ENCODE measurements around the gene C16orf96. TPM values are rescaled to one million over a fixed set of nuclear protein-coding genes. Genes with fewer than 3 reads are reported as not detected.

The C16orf96 gene
- total and polyA plus RNA-seq, 9 donors: 0.29 to 0.91 (median 0.53) TPM

DNA sequence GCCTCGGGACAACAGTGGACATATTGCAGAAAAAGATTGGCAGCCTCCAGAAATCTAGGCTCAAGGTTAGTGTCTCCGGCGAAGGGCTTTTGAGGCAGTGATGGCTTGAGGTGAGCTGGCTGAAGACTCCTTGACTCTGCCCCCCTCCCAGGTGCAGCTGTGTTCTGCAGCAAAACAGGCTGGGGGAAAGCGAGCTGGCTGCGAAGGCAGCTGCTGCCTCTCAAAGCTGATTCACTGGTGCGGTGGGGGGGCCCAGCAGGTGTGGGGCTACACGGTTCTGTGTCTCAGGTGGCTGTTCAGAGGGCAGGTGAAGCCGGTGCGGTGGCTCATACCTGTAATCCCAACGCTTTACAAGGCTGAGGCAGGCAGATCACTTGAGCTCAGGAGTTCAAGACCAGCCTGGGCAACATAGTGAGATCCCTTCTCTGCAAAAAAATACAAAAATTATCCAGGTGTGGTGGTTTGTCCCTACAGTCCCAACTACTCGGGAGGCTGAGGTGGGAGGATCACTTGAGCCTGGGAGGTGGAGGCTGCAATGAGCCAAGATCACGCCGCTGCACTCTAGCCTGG, 22.9 kb downstream of the C16orf96 start:
- Histone ChIP-seq H3K9me3 (replicated peaks; ENCODE audit: control insufficient read depth, low read depth, low read length) (no peaks in the 10 kb centered on the region), H3K27me3 (ENCODE audit: control insufficient read depth, insufficient read depth, low read length) (no peaks in the 10 kb centered on the region), H3K4me3 (ENCODE audit: low read length) (no peak overlapping the region), H3K27ac (ENCODE audit: low read length) (no peak overlapping the region), H3K4me1 (ENCODE audit: control insufficient read depth, insufficient read depth, low read length) (no peaks in the 10 kb centered on the region), H3K36me3 (ENCODE audit: control insufficient read depth, insufficient read depth, low read length) (no peaks in the 10 kb centered on the region)
- WGBS (ENCODE audit: insufficient coverage): 78% methylated on average over 7 of the region's 13 CpGs
- DNase-seq: no peak

DNA sequence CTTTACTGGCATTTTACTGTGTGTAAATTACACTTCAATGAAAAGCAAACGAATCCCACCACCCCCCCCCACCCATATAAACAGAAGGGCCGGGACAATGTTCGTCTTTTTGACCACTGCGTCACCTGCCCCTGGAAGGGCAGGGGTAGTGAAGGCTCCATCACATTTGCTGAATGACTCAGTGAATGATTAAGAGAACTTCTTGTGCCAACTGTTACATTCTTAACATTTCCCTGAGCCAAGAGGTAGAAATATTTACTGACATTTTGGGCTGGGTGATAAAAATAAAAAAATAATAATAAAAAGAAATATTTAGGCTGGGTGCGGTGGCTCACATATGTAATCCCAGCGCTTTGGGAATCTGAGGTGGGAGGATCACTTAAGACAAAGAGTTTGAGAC, 24.1 kb downstream of the C16orf96 start:
- DNase-seq: no peak
- Histone ChIP-seq H3K4me3 (ENCODE audit: low read length) (no peak overlapping the region), H3K27ac (ENCODE audit: low read length) (no peak overlapping the region), H3K27me3 (ENCODE audit: control insufficient read depth, insufficient read depth, low read length) (no peaks in the 10 kb centered on the region), H3K36me3 (ENCODE audit: control insufficient read depth, insufficient read depth, low read length) (no peaks in the 10 kb centered on the region), H3K9me3 (replicated peaks; ENCODE audit: control insufficient read depth, low read depth, low read length) (no peaks in the 10 kb centered on the region), H3K4me1 (ENCODE audit: control insufficient read depth, insufficient read depth, low read length) (no peaks in the 10 kb centered on the region)
- WGBS (ENCODE audit: insufficient coverage): no CpG with 5 or more reads among the region's 6 CpGs

DNA sequence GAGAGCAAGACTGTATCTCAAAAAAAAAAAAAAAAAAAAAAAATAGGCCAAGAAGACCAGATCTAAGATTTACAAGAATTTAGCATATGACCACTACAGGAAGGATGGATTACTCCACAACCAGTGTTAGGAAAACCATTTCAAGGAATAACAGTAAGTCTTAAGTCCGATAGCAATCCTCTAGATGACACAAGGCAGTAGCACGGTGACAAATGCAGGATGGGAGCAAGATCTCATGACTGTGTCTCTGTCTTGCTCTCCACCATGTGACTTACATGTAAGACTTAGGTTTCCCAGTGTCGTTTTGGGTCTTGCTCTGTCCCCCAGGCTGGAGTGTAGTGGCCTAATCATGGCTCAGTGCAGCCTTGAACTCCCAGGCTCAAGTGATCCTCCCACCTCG, 27.8 kb downstream of the C16orf96 start:
- Histone ChIP-seq H3K4me3 (ENCODE audit: low read length) (no peak overlapping the region), H3K36me3 (ENCODE audit: control insufficient read depth, insufficient read depth, low read length) (no peaks in the 10 kb centered on the region)
- 87% methylated on average over 2 of the region's 4 CpGs for WGBS (ENCODE audit: insufficient coverage)

DNA sequence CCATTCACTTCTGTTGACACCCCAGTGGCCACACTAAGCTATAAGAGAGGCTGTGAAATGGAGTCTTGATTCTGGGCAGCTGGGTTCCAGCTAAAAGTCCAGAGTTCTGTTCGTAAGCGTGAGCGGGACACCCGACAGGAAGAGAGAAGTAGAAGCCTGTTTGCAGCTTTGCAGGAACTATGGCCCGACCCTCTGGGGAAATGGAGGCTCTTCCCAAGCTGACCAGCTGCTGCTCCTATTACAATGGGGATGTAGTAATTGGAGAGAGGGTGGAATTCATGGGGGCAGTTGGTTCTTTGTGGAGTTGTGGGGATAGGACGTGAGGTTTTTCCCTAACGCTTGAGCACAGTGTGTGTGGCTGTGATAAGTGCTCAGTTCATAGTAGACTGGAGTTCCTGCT, 30.2 kb downstream of the C16orf96 start:
- Histone ChIP-seq H3K4me3 (ENCODE audit: low read length) (no peak overlapping the region), H3K27ac (ENCODE audit: low read length) (no peak overlapping the region), H3K4me1 (ENCODE audit: control insufficient read depth, insufficient read depth, low read length) (no peaks in the 10 kb centered on the region), H3K27me3 (ENCODE audit: control insufficient read depth, insufficient read depth, low read length) (no peaks in the 10 kb centered on the region), H3K36me3 (ENCODE audit: control insufficient read depth, insufficient read depth, low read length) (no peaks in the 10 kb centered on the region), H3K9me3 (replicated peaks; ENCODE audit: control insufficient read depth, low read depth, low read length) (peaks cover 7% of the 10 kb centered on the region)
- DNase-seq: peak; percentile 65
- WGBS (ENCODE audit: insufficient coverage): 32% methylated on average over 7 of the region's 7 CpGs

More for the DNA sequence above, 27.8 kb downstream of the C16orf96 start:
- Histone ChIP-seq H3K27me3 (ENCODE audit: control insufficient read depth, insufficient read depth, low read length) (no peaks in the 10 kb centered on the region), H3K9me3 (replicated peaks; ENCODE audit: control insufficient read depth, low read depth, low read length) (peaks cover 7% of the 10 kb centered on the region), H3K27ac (ENCODE audit: low read length) (no peak overlapping the region), H3K4me1 (ENCODE audit: control insufficient read depth, insufficient read depth, low read length) (no peaks in the 10 kb centered on the region)
- DNase-seq: no peak

DNA sequence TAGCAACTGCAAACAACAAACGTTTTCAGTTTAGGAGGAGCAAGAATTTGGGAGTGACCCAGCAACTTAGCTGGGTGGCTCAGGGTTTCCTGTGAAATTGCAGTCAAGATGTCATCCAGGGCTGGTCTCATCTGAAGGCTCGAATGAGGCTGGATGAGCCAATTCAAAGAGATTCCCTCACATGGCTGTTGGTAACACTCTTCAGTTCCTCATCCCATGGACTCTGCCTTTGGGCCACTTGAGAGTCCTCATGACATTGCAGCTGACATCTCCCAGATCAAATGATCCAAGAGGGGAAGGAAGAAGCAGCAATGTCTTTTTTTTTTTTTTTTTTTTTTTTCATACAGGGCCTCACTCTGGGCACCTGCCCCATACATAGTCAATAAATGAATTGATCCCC, 32.2 kb downstream of the C16orf96 start:
- H3K4me1 ChIP-seq (ENCODE audit: control insufficient read depth, insufficient read depth, low read length): peaks cover 8% of the 10 kb centered on the region
- WGBS (ENCODE audit: insufficient coverage): 89% methylated on average over 1 of the region's 2 CpGs
- peaks cover 7% of the 10 kb centered on the region for H3K9me3 ChIP-seq (replicated peaks; ENCODE audit: control insufficient read depth, low read depth, low read length)
- no peak overlapping the region for H3K27ac ChIP-seq (ENCODE audit: low read length)
- no peak for DNase-seq
- H3K4me3 ChIP-seq (ENCODE audit: low read length): no peak overlapping the region
- H3K27me3 ChIP-seq (ENCODE audit: control insufficient read depth, insufficient read depth, low read length): no peaks in the 10 kb centered on the region
- H3K36me3 ChIP-seq (ENCODE audit: control insufficient read depth, insufficient read depth, low read length): no peaks in the 10 kb centered on the region

DNA sequence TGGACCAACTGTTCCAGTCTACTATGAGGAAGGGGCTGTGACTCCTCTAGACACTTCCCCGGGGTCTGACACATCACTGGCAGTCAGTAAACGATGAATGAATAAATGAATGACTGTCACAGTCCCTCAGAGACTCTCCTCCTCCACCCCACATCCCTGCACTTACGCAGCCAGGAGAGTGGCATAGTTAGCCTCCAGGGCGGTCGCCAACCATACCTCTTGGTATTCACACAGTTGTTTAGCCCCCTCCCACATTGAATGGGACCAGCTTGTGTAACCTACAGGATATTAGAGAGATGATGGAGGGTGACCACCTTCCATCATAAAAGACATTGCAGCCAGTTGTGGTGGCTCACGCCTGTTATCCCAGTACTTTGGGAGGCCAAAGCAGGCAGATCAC, 32.8 kb downstream of the C16orf96 start:
- H3K36me3 ChIP-seq (ENCODE audit: control insufficient read depth, insufficient read depth, low read length): no peaks in the 10 kb centered on the region
- peaks cover 7% of the 10 kb centered on the region for H3K9me3 ChIP-seq (replicated peaks; ENCODE audit: control insufficient read depth, low read depth, low read length)
- no peak overlapping the region for H3K4me3 ChIP-seq (ENCODE audit: low read length)
- no peak for DNase-seq
- 100% methylated on average over 1 of the region's 6 CpGs for WGBS (ENCODE audit: insufficient coverage)
- H3K4me1 ChIP-seq (ENCODE audit: control insufficient read depth, insufficient read depth, low read length): peaks cover 12% of the 10 kb centered on the region
- no peak overlapping the region for H3K27ac ChIP-seq (ENCODE audit: low read length)
- H3K27me3 ChIP-seq (ENCODE audit: control insufficient read depth, insufficient read depth, low read length): no peaks in the 10 kb centered on the region

DNA sequence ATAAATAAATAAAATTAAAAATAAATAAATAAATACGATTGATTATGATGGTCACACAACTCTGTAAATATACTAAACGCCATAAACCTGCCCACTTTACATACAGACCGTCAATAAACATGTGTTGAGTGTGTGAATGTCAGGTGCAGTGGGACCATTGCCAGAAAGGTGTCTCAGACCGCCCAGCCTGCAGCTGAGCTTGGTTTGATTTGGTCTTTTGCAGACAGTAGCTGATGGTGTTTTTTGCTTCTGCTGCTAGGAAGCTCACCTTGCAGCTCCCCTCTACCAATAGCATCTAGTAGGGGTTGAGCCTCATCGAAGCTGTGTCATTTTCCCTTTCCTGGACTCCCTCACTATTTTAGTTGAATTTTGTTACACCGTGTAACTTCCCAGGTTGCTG, 35.1 kb downstream of the C16orf96 start:
- Histone ChIP-seq H3K4me3 (ENCODE audit: low read length) (no peak overlapping the region), H3K36me3 (ENCODE audit: control insufficient read depth, insufficient read depth, low read length) (no peaks in the 10 kb centered on the region), H3K9me3 (replicated peaks; ENCODE audit: control insufficient read depth, low read depth, low read length) (peaks cover 7% of the 10 kb centered on the region), H3K4me1 (ENCODE audit: control insufficient read depth, insufficient read depth, low read length) (peaks cover 12% of the 10 kb centered on the region), H3K27ac (ENCODE audit: low read length) (no peak overlapping the region), H3K27me3 (ENCODE audit: control insufficient read depth, insufficient read depth, low read length) (no peaks in the 10 kb centered on the region)
- no CpG with 5 or more reads among the region's 6 CpGs for WGBS (ENCODE audit: insufficient coverage)
- no peak for DNase-seq

DNA sequence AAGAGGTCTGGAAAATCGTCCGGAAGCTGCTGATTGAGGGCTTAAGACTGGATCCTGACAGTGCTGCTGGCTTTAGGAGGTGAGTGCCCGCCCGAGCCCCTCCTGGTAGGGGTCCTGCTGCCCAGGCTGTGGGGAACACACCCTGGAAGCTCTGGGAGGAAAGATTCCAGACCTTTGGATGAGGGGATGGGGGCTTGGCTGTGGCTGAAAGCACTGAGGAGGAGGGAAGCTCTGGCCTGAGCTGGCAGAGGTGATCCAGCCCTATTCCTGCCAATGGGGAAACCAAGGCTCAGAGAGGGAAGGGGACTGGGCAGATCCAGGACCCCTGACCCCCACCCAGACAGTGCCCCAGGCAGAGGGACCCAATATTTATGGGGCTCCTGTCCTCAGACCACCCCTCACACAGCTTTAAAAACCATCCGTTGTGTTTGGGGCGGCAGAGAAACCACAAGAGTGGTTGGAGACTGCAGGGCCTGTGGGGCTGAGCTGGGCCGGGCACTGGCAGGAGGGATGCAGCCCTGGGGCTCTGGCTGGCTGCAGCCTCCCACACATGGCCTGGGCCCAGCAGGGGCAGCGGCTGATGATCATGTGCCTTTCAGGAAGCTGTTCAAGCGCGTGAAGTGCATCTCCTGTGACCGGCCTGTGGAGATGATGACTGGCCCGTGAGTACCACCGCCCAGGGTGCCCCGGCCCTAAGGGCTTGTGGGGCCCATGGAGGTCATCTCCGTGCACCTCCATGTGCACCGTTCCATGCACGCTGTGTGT, 35.7 kb downstream of the C16orf96 start:
- no peak overlapping the region for H3K27ac ChIP-seq (ENCODE audit: low read length)
- DNase-seq: no peak
- no peaks in the 10 kb centered on the region for H3K36me3 ChIP-seq (ENCODE audit: control insufficient read depth, insufficient read depth, low read length)
- H3K4me1 ChIP-seq (ENCODE audit: control insufficient read depth, insufficient read depth, low read length): peaks cover 12% of the 10 kb centered on the region
- no peaks in the 10 kb centered on the region for H3K27me3 ChIP-seq (ENCODE audit: control insufficient read depth, insufficient read depth, low read length)
- H3K9me3 ChIP-seq (replicated peaks; ENCODE audit: control insufficient read depth, low read depth, low read length): peaks cover 7% of the 10 kb centered on the region
- no peak overlapping the region for H3K4me3 ChIP-seq (ENCODE audit: low read length)
- WGBS (ENCODE audit: insufficient coverage): 85% methylated on average over 14 of the region's 17 CpGs

DNA sequence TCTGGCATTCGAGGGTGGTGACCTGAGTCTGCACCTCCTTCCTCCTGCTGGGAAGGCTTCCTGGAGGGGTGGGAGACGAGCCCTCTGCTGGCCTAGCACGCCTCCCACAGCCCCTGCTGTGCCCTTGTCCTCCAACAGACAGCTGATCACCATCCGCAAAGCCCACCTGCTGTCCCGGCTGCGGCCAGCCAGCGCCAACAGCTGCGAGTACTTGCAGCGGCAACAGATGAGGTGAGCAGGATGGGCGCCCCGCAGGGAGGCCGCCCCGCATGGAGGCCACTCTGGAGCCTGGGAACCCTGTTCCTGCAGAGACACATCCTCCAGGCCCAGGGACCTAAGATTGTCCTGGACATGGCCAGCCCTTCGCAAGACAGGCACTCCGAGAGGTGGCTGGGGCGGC, 36.9 kb downstream of the C16orf96 start:
- Histone ChIP-seq H3K4me3 (ENCODE audit: low read length) (no peak overlapping the region), H3K4me1 (ENCODE audit: control insufficient read depth, insufficient read depth, low read length) (peaks cover 12% of the 10 kb centered on the region), H3K36me3 (ENCODE audit: control insufficient read depth, insufficient read depth, low read length) (no peaks in the 10 kb centered on the region), H3K9me3 (replicated peaks; ENCODE audit: control insufficient read depth, low read depth, low read length) (peaks cover 4% of the 10 kb centered on the region), H3K27me3 (ENCODE audit: control insufficient read depth, insufficient read depth, low read length) (peaks cover 4% of the 10 kb centered on the region), H3K27ac (ENCODE audit: low read length) (no peak overlapping the region)
- WGBS (ENCODE audit: insufficient coverage): 21% methylated on average over 12 of the region's 16 CpGs
- peak; percentile 65 for DNase-seq

DNA sequence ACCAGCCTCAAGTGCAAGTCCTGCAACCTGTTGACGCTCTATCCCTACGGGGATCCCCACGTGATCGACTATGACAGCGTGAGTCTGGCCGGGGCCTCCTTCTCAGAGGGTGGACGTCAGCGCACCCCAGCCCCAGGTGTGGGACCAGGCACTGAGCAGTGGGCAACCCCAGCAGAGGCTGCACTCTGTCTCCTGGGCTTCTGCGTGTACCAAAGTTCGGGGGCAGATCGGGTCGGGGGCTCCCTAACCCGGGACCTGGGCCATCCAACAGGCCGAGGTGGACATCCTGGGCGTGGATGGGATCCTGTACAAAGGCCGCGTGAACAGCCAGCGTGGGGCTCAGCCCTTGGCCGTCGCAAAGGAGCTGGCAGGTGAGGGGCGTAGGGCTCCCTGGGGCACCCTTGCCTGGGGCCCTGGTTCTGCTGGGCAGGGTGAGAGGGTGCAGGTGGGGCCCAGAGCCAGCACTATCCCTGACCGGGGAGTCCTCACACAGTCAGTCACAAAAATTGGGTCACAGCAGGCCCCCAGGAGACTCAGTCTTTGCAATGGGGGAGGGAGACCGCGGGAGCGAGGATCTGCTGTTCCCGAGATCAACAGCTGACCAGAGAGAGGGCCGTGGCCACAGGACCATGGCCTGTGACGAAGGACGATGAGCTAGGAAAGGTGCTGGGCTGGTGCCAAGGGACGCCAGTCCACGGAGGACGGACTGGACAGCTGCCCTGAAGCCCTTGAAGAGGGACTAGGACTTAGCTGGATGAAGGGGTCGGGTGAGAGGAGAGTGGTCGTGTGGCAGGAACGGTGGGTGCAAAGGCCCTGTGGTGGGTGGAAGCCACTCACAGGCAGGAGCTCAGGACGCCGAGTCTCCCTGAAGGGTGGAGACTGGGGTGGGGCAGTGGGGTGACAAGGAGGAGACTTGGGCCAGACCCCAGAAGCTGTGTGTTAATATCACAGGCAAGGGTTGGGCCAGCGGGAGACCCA, 38.6 kb downstream of the C16orf96 start:
- no peak overlapping the region for H3K4me3 ChIP-seq (ENCODE audit: low read length)
- no peaks in the 10 kb centered on the region for H3K9me3 ChIP-seq (replicated peaks; ENCODE audit: control insufficient read depth, low read depth, low read length)
- no peaks in the 10 kb centered on the region for H3K36me3 ChIP-seq (ENCODE audit: control insufficient read depth, insufficient read depth, low read length)
- WGBS (ENCODE audit: insufficient coverage): 84% methylated on average over 38 of the region's 38 CpGs
- peaks cover 12% of the 10 kb centered on the region for H3K4me1 ChIP-seq (ENCODE audit: control insufficient read depth, insufficient read depth, low read length)
- no peak for DNase-seq
- peaks cover 4% of the 10 kb centered on the region for H3K27me3 ChIP-seq (ENCODE audit: control insufficient read depth, insufficient read depth, low read length)
- no peak overlapping the region for H3K27ac ChIP-seq (ENCODE audit: low read length)

All from muscle of leg (tissue), 11 donors.